Endodermal cell (in vitro differentiated cells): ENCODE measurements around the gene B4GALT5. TPM values are rescaled to one million over a fixed set of nuclear protein-coding genes. Genes with fewer than 3 reads are reported as not detected.

Experiments used
- DNase-seq: peaks from one replicate; pipeline ENCODE4 v3.0.0-alpha.2; 2017
- H3K27ac ChIP-seq: 2 replicates; pipeline ENCODE4 v1.5.1; 2013; ENCODE audit warnings: mild to moderate bottlenecking, low read depth, low read length, moderate library complexity
- H3K27me3 ChIP-seq: 2 replicates; pipeline ENCODE4 v1.6.1; 2013; ENCODE audit warnings: mild to moderate bottlenecking, low read length, moderate library complexity; ENCODE audit not compliant: insufficient read depth, control insufficient read depth, poor library complexity, severe bottlenecking
- H3K36me3 ChIP-seq: 2 replicates; pipeline ENCODE4 v1.7.0; 2013; ENCODE audit warnings: mild to moderate bottlenecking, low read length, moderate library complexity; ENCODE audit not compliant: control insufficient read depth, insufficient read depth
- H3K4me1 ChIP-seq: one replicate; pipeline ENCODE4 v1.7.0; 2013; ENCODE audit warnings: low read length; ENCODE audit not compliant: control insufficient read depth, insufficient read depth
- H3K4me3 ChIP-seq: 2 replicates; pipeline ENCODE4 v1.5.1; 2013; ENCODE audit warnings: mild to moderate bottlenecking, low read length, moderate library complexity
- H3K9ac ChIP-seq: 2 replicates; pipeline ENCODE4 v1.6.1; 2013; ENCODE audit warnings: mild to moderate bottlenecking, low read length, moderate library complexity; ENCODE audit not compliant: poor library complexity, severe bottlenecking; ENCODE audit errors: extremely low read depth
- H3K9me3 ChIP-seq: 2 replicates; pipeline ENCODE4 v1.6.1; 2013; ENCODE audit warnings: mild to moderate bottlenecking, low read length, moderate library complexity; ENCODE audit not compliant: control insufficient read depth
- H3K27ac Mint-ChIP-seq: 2 replicates; pipeline ENCODE4 v1.8.0; 2020; ENCODE audit warnings: mixed read lengths
- H3K27me3 Mint-ChIP-seq: 2 replicates; pipeline ENCODE4 v1.8.0; 2021; ENCODE audit warnings: mild to moderate bottlenecking, mixed read lengths; ENCODE audit not compliant: insufficient read depth
- H3K36me3 Mint-ChIP-seq: 2 replicates; pipeline ENCODE4 v1.8.0; 2020; ENCODE audit warnings: low read depth, mixed read lengths
- H3K4me1 Mint-ChIP-seq: 2 replicates; pipeline ENCODE4 v1.8.0; 2020; ENCODE audit warnings: mixed read lengths
- H3K4me3 Mint-ChIP-seq: 2 replicates; pipeline ENCODE4 v1.8.0; 2020; ENCODE audit warnings: mild to moderate bottlenecking, moderate library complexity, mixed read lengths
- H3K9me3 Mint-ChIP-seq: 2 replicates; pipeline ENCODE4 v1.8.0; 2020; ENCODE audit warnings: mild to moderate bottlenecking, mixed read lengths
- WGBS, 2 experiments: methylation state at CpG; one replicate each; pipeline versions ENCODE4 v1.1.5 to v1.1.7; 2013; ENCODE audit warnings: missing lambda C conversion rate in 2 of 2, mixed read lengths in 1 of 2; ENCODE audit not compliant: insufficient coverage in 1 of 2, insufficient read length in 1 of 2; 5-methylcytosine and 5-hydroxymethylcytosine counted together
- total RNA-seq, 2 donors: library from RNA; stranded (reverse); fragmentation: NEBNext Ultra II Directional in 1 of 2; extraction: Animal tissue kit (Norgen Biotek cat#: 25700) in 1 of 2; gene quantifications; 2 replicates in 1 of 2; 3 replicates in 1 of 2; pipeline ENCODE4 v1.2.1, GENCODE V29; 2021
- TF ChIP-seq, protein P1 (sequence below): fragments of 200-600 bp; sonication (generic); conservative IDR thresholded peaks from 2 replicates; pipeline ENCODE4 v1.5.0; 2021; ENCODE audit warnings: antibody characterized with exemption, mild to moderate bottlenecking

The B4GALT5 gene
- total RNA-seq, 2 donors from 2014 or later: 57.0 to 58.8 TPM

DNA sequence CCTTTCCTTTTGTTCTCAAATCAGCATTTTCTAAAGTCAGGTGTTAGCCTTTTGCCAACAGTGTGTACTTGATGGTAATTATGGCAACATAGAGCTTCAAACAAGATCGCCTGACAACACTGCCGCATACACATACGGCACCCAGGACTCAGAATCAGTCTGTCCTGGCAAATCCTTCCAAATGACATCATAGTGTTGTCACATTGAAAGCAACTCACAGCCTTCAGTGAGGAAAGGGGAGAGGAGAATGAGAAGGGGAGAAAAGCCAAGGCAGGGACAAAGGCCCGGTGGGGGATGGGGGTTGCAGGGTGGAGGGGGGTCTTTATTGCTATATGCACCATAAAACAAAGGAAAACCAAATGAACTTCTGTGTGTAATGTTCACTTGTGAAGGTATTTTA, 80.0 kb downstream of the B4GALT5 start:
- peaks cover 57% of the 10 kb centered on the region for H3K36me3 Mint-ChIP-seq
- H3K4me3 Mint-ChIP-seq: no peak overlapping the region
- H3K27me3 Mint-ChIP-seq: no peaks in the 10 kb centered on the region
- Histone ChIP-seq H3K9ac (no peak overlapping the region), H3K4me1 (no peaks in the 10 kb centered on the region), H3K9me3 (no peaks in the 10 kb centered on the region), H3K36me3 (peaks cover 57% of the 10 kb centered on the region), H3K4me3 (no peak overlapping the region), H3K27ac (peak overlapping the region; percentile 12), H3K27me3 (no peaks in the 10 kb centered on the region)
- no peaks in the 10 kb centered on the region for H3K9me3 Mint-ChIP-seq
- DNase-seq: no peak
- WGBS, 2 experiments: 96% methylated on average over 3 to 4 of the region's 4 CpGs
- no peak overlapping the region for H3K27ac Mint-ChIP-seq
- TF ChIP-seq, protein P1, sequence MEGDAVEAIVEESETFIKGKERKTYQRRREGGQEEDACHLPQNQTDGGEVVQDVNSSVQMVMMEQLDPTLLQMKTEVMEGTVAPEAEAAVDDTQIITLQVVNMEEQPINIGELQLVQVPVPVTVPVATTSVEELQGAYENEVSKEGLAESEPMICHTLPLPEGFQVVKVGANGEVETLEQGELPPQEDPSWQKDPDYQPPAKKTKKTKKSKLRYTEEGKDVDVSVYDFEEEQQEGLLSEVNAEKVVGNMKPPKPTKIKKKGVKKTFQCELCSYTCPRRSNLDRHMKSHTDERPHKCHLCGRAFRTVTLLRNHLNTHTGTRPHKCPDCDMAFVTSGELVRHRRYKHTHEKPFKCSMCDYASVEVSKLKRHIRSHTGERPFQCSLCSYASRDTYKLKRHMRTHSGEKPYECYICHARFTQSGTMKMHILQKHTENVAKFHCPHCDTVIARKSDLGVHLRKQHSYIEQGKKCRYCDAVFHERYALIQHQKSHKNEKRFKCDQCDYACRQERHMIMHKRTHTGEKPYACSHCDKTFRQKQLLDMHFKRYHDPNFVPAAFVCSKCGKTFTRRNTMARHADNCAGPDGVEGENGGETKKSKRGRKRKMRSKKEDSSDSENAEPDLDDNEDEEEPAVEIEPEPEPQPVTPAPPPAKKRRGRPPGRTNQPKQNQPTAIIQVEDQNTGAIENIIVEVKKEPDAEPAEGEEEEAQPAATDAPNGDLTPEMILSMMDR: no peak
- peaks cover 20% of the 10 kb centered on the region for H3K4me1 Mint-ChIP-seq

DNA sequence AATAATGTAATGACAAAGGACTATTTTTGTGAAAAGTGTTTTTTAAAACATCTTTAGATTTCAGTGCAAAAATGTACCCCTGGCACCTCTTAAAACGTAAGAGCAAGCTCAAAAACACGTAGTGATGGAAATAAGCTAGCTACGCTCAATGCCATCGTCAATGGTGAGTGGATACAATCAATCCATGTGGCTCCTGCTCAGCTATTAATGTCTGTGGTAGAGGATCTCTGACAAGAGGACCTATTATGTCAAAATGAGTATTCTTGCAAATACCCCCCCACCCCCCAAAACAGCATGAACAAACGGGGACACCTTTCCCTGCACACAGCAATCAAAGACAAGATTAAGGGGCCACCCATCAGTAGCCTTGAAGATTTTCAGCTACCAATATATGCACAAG, 80.7 kb downstream of the B4GALT5 start:
- no peak overlapping the region for H3K9ac ChIP-seq
- 92 to 100% methylated on average over 5 of the region's 5 CpGs for WGBS, 2 experiments
- no peaks in the 10 kb centered on the region for H3K4me1 ChIP-seq
- peaks cover 52% of the 10 kb centered on the region for H3K36me3 Mint-ChIP-seq
- H3K27me3 ChIP-seq: no peaks in the 10 kb centered on the region
- TF ChIP-seq, protein P1: no peak
- no peak overlapping the region for H3K27ac ChIP-seq
- H3K9me3 Mint-ChIP-seq: no peaks in the 10 kb centered on the region
- H3K4me1 Mint-ChIP-seq: peaks cover 15% of the 10 kb centered on the region
- DNase-seq: no peak
- no peaks in the 10 kb centered on the region for H3K9me3 ChIP-seq
- H3K27ac Mint-ChIP-seq: no peak overlapping the region
- no peak overlapping the region for H3K4me3 Mint-ChIP-seq
- no peak overlapping the region for H3K4me3 ChIP-seq
- H3K36me3 ChIP-seq: peaks cover 51% of the 10 kb centered on the region
- H3K27me3 Mint-ChIP-seq: no peaks in the 10 kb centered on the region

DNA sequence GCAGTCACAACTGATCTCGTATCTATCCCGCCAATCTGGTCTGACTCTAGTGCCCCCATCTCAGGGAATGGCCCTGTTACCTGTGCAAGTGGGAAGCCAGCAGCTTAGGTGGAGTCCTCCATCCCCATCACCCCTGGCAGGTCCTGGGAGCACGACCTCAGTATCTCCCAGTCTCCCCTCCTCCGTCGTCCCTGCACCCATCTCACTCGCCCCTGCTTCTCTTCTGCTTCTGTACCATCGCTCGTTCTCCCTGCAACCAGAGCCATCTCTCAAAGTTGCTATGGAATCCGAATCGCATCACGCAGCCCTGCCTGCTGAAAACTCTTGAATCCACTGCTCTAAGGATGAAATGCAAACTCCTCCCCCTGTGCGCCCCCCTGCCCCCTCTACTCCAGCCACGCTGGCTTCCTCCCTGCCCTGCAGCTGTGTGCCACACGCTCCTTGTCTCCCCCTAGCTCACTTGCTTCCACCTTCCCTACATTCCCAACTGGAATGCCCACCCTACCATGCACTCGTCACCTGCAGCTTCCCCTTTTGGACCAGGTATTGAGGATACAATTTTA, 81.7 kb downstream of the B4GALT5 start:
- Histone ChIP-seq H3K27me3 (no peaks in the 10 kb centered on the region), H3K27ac (no peak overlapping the region), H3K4me3 (no peak overlapping the region), H3K4me1 (no peaks in the 10 kb centered on the region), H3K9me3 (no peaks in the 10 kb centered on the region), H3K9ac (no peak overlapping the region), H3K36me3 (peaks cover 41% of the 10 kb centered on the region)
- WGBS, 2 experiments: 91 to 96% methylated on average over 14 to 15 of the region's 15 CpGs
- H3K36me3 Mint-ChIP-seq: peaks cover 42% of the 10 kb centered on the region
- no peak for DNase-seq
- no peak overlapping the region for H3K4me3 Mint-ChIP-seq
- no peaks in the 10 kb centered on the region for H3K9me3 Mint-ChIP-seq
- H3K4me1 Mint-ChIP-seq: peaks cover 15% of the 10 kb centered on the region
- TF ChIP-seq, protein P1: no peak
- peak overlapping the region; percentile 67 for H3K27ac Mint-ChIP-seq
- H3K27me3 Mint-ChIP-seq: no peaks in the 10 kb centered on the region
